Smooth muscle cell (in vitro differentiated cells): ENCODE measurements around the gene ICAM5. TPM values are rescaled to one million over a fixed set of nuclear protein-coding genes. Genes with fewer than 3 reads are reported as not detected.

Experiments used
- DNase-seq: peaks from one replicate; lab custom pipeline; 2025; ENCODE audit not compliant: unreplicated experiment; lab: John Stamatoyannopoulos, UW
- H2AFZ ChIP-seq: fragments of 200-600 bp; sonication (generic); 2 replicates; pipeline ENCODE4 v1.6.0; 2016; ENCODE audit warnings: antibody characterized with exemption, low read depth, mild to moderate bottlenecking
- H3F3A ChIP-seq: fragments of 200-600 bp; sonication (generic); 2 replicates; pipeline ENCODE4 v1.6.0; 2017; ENCODE audit warnings: antibody characterized with exemption, low read depth
- H3K27ac ChIP-seq: fragments of 200-600 bp; sonication (generic); 2 replicates; pipeline ENCODE4 v1.5.1; 2016; ENCODE audit warnings: low read depth, mild to moderate bottlenecking
- H3K27me3 ChIP-seq: fragments of 200-600 bp; sonication (generic); 2 replicates; pipeline ENCODE4 v1.6.1; 2016; ENCODE audit warnings: low read depth, mild to moderate bottlenecking
- H3K36me3 ChIP-seq: fragments of 200-600 bp; sonication (generic); 2 replicates; pipeline ENCODE4 v1.5.1; 2016; ENCODE audit warnings: low read depth
- H3K4me1 ChIP-seq: fragments of 200-600 bp; sonication (generic); 2 replicates; pipeline ENCODE4 v1.5.1; 2016; ENCODE audit warnings: low read depth
- H3K4me2 ChIP-seq: fragments of 200-600 bp; sonication (generic); 2 replicates; pipeline ENCODE4 v1.6.0; 2016; ENCODE audit warnings: mild to moderate bottlenecking
- H3K4me3 ChIP-seq: fragments of 200-600 bp; sonication (generic); 2 replicates; pipeline ENCODE4 v1.5.1; 2016; ENCODE audit warnings: mild to moderate bottlenecking
- H3K79me2 ChIP-seq: fragments of 200-600 bp; sonication (generic); 2 replicates; pipeline ENCODE4 v1.6.0; 2016; ENCODE audit warnings: low read depth, mild to moderate bottlenecking
- H3K9ac ChIP-seq: fragments of 200-600 bp; sonication (generic); 2 replicates; pipeline ENCODE4 v1.6.0; 2016; ENCODE audit warnings: low read depth
- H3K9me3 ChIP-seq: fragments of 200-600 bp; sonication (generic); replicated peaks from 2 replicates; pipeline ENCODE4 v1.5.1; 2016; ENCODE audit warnings: low read depth
- H4K20me1 ChIP-seq: fragments of 200-600 bp; sonication (generic); 2 replicates; pipeline ENCODE4 v1.6.0; 2016; ENCODE audit warnings: low read depth
- CTCF ChIP-seq: fragments of 200-600 bp; sonication (generic); IDR thresholded peaks from 2 replicates; pipeline ENCODE4 v1.5.1; 2017; ENCODE audit warnings: borderline replicate concordance, mild to moderate bottlenecking, antibody characterized with exemption; ENCODE audit not compliant: insufficient read depth, poor library complexity, severe bottlenecking
- WGBS: methylation state at CpG from one replicate; pipeline ENCODE4 v1.1.7; 2016; ENCODE audit warnings: low lambda C conversion rate; 5-methylcytosine and 5-hydroxymethylcytosine counted together
- polyA plus RNA-seq: library from polyadenylated mRNA; unstranded; fragments of >200 nt; fragmentation: Nextera tagmentation; extraction: Ambion mirVana; gene quantifications from 2 replicates; pipeline ENCODE4 v1.2.1, GENCODE V29; 2016
- total RNA-seq: library from RNA; depleted of rRNA; stranded (reverse); fragments of >200 nt; gene quantifications from 2 replicates; pipeline ENCODE4 v1.2.3, GENCODE V29; 2014

Gene ICAM5
- total and polyA plus RNA-seq, 2 experiments from 2014 or later: 4.0 to 4.4 TPM

DNA sequence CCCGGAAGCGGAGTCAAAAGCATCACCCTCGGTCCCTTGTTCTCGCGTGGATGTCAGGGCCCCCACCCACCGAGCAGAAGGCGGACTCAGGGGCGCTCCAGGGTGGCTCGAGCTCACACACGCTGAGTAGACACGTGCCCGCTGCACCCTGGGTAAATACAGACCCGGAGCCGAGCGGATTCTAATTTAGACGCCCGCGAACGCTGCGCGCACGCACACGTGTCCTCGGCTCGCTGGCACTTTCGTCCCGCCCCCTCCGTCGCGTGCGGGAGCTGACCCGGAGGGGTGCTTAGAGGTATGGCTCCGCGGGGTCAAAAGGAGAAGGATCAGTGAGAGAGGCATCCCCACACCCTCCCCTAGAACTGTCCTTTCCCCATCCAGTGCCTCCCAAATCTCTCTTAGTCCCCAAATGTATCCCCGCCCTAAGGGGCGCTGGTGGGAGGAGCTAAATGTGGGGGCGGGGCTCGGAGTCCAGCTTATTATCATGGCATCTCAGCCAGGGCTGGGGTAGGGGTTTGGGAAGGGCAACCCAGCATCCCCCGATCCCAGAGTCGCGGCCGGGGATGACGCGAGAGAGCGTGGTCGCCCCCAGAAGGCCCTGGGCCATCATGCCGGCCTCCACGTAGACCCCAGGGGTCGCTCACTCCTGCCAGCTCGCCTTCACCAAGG is 451 bp upstream of the ICAM5 start:
- Histone ChIP-seq H3F3A (no peaks in the 10 kb centered on the region), H3K27ac (no peak overlapping the region), H2AFZ (no peak overlapping the region), H3K4me2 (peak overlapping the region; percentile 89), H3K36me3 (no peaks in the 10 kb centered on the region), H3K9me3 (no peaks in the 10 kb centered on the region), H4K20me1 (no peaks in the 10 kb centered on the region), H3K4me3 (peak overlapping the region; percentile 41), H3K79me2 (no peaks in the 10 kb centered on the region), H3K4me1 (peaks cover 36% of the 10 kb centered on the region), H3K27me3 (peaks cover 78% of the 10 kb centered on the region), H3K9ac (no peak overlapping the region)
- 2% methylated on average over 41 of the region's 50 CpGs for WGBS
- DNase-seq: peak; percentile 49
- TF ChIP-seq CTCF: no peak

GRCh38 chr19:10290357-10290875 is 664 bp downstream of the ICAM5 start:
- Histone ChIP-seq H3K4me1 (peaks cover 37% of the 10 kb centered on the region), H3K79me2 (no peaks in the 10 kb centered on the region), H3K36me3 (no peaks in the 10 kb centered on the region), H3K4me2 (peak overlapping the region; percentile 89), H3K9me3 (no peaks in the 10 kb centered on the region), H3K27me3 (peaks cover 89% of the 10 kb centered on the region), H3F3A (no peaks in the 10 kb centered on the region), H2AFZ (no peak overlapping the region), H3K27ac (no peak overlapping the region), H3K9ac (no peak overlapping the region), H3K4me3 (peak overlapping the region; percentile 41), H4K20me1 (no peaks in the 10 kb centered on the region)
- TF ChIP-seq CTCF: no peak
- no peak for DNase-seq
- WGBS: 5% methylated on average over 26 of the region's 30 CpGs

- H3K4me3 ChIP-seq: peak overlapping the region; percentile 41
- H3K27me3 ChIP-seq: peaks cover 95% of the 10 kb centered on the region
- peaks cover 41% of the 10 kb centered on the region for H3K4me1 ChIP-seq
- H3K9ac ChIP-seq: no peak overlapping the region
- H3F3A ChIP-seq: no peaks in the 10 kb centered on the region
- H2AFZ ChIP-seq: no peak overlapping the region
- no peaks in the 10 kb centered on the region for H3K9me3 ChIP-seq
- H3K27ac ChIP-seq: no peak overlapping the region
- WGBS: 3% methylated on average over 48 of the region's 57 CpGs
- no peak for TF ChIP-seq CTCF
- H4K20me1 ChIP-seq: no peaks in the 10 kb centered on the region
- H3K79me2 ChIP-seq: no peaks in the 10 kb centered on the region
- H3K4me2 ChIP-seq: peak overlapping the region; percentile 89
- DNase-seq: no peak
- no peaks in the 10 kb centered on the region for H3K36me3 ChIP-seq
Measured at GRCh38 chr19:10290876-10291553, 1.3 kb downstream of the ICAM5 start.
